GM12875 (cell line): Measurements from ENCODE around the gene HACD1.
"Not testable (repeated sequence)": the region's sequence is repeated elsewhere in the genome, so short reads cannot be mapped to it uniquely, and the experiment has no call there.

Source experiments
- H3K4me3 ChIP-seq: one replicate; pipeline ENCODE4 v1.5.1; 2011; ENCODE audit warnings: low read depth, low read length, control low read depth
- CTCF ChIP-seq: IDR thresholded peaks from 2 replicates; pipeline ENCODE4 v1.5.1; 2011; ENCODE audit warnings: low read depth, mild to moderate bottlenecking, control low read depth, inconsistent platforms, low read length, moderate library complexity, borderline replicate concordance; ENCODE audit not compliant: insufficient read depth

HACD1 gene

DNA sequence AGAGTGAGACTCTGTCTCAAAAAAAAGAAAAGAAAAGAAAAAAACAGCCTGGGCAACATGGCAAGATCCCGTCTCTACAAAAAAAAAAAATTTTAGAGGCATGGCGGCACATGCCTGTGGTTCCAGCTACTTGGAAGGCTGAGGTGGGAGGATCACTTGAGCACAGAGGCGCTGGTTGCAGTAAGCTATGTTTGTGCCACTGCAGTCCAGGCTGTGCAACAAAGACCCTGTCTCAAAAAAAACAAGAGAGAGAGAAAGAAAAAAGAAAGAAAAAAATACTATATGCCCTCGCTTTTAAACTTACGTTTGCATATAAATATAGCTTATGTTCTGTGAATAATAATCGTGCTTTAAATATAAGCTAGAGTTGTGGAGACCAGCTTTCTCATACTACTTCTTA, 11.2 kb downstream of the HACD1 start:
- H3K4me3 ChIP-seq: no peak overlapping the region
- TF ChIP-seq CTCF: no peak

GRCh38 chr10:17599089-17599488, 18.1 kb downstream of the HACD1 start:
- no peak for TF ChIP-seq CTCF
- H3K4me3 ChIP-seq: no peak overlapping the region

DNA sequence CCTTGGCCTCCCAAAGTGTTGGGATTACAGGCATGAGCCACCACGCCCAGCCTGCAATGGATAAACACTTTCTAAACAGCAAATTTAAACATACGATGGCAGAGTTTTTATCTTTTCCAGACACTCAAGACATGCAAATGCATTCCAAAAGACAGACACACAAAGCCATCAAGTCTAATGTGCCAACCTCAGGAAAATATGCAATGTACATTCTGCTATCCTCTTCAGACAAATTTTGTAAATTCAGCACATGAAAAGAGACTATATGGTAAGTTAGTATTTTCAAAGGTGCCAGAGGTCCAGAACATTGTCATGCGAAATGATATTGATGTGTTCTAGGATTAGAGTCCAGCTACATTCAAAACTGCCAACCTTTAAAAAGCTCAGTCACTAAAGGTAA, 19.8 kb downstream of the HACD1 start:
- TF ChIP-seq CTCF: no peak
- no peak overlapping the region for H3K4me3 ChIP-seq

- no peak overlapping the region for H3K4me3 ChIP-seq
- TF ChIP-seq CTCF: no peak
Observed at GRCh38 chr10:17590969-17591645, 26.1 kb downstream of the HACD1 start.

DNA sequence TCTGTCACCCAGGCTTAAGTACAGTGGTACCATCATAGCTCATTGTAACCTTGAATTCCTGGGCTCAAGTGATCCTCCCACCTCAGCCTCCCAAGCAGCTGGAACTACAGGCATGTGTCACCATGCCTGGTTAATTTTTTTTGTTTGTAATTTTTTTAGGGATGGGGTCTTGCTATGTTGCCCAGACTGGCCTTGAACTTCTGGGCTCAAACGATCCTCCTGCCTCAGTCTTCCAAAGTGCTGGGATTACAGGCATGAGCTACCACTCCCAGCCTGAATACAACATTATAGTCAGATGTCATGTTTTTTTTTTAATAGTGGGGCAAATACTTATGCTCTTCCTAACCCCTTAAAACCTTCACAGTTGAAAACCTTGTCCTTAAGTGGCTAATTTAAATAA, 27.9 kb downstream of the HACD1 start:
- H3K4me3 ChIP-seq: not testable (repeated sequence)

- TF ChIP-seq CTCF: no peak
- H3K4me3 ChIP-seq: no peak overlapping the region
Observed at GRCh38 chr10:17588420-17588819, 28.8 kb downstream of the HACD1 start.

- H3K4me3 ChIP-seq: not testable (repeated sequence)
Observed at GRCh38 chr10:17587321-17587720, 29.9 kb downstream of the HACD1 start.

- H3K4me3 ChIP-seq: no peak overlapping the region
- no peak for TF ChIP-seq CTCF
Observed at GRCh38 chr10:17586821-17587234, 30.3 kb downstream of the HACD1 start.
